ENCODE measurements around the gene INKA2. TPM values are rescaled to one million over a fixed set of nuclear protein-coding genes. Genes with fewer than 3 reads are reported as not detected.

Gene INKA2
- polyA plus RNA-seq, 1 donor from 2014 or later = 0.77 TPM

DNA sequence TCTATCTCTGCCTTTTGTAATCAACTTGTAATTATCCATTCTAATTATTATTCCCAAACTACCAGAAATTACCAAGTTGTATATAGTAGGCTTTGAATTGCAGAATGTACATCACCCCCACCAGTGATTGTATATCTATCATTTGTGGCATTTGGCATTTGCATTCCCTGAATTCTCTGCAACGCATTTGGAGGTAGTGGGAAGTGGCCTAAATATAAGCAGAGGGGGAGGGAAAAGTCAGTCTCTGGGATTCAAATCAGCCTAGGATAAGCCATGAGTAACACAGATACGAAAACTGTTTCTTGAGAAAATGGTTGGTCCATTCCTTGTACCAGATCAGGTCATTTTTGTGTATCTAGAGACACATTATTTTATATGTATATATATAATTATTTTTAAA lies 37.2 kb upstream of the INKA2 start:
- Histone ChIP-seq H3K9ac (ENCODE audit: low read length) (no peak overlapping the region), H3K27ac (ENCODE audit: low read length) (no peak overlapping the region), H4K20me1 (ENCODE audit: insufficient read depth) (no peaks in the 10 kb centered on the region), H2AFZ (ENCODE audit: low read depth, low read length) (no peak overlapping the region), H3F3A (ENCODE audit: insufficient read depth, low read length, poor library complexity, severe bottlenecking) (no peaks in the 10 kb centered on the region), H3K4me3 (ENCODE audit: low read length) (no peak overlapping the region), H3K9me2 (ENCODE audit: insufficient read depth, low read length) (no peaks in the 10 kb centered on the region), H3K9me3 (ENCODE audit: low read length) (no peaks in the 10 kb centered on the region), H3K79me2 (replicated peaks; ENCODE audit: insufficient read depth, low read length) (no peaks in the 10 kb centered on the region), H3K27me3 (ENCODE audit: insufficient read depth, low read depth, low read length) (no peaks in the 10 kb centered on the region), H3K4me2 (ENCODE audit: low read length) (no peak overlapping the region), H3K36me3 (ENCODE audit: insufficient read depth, low read length) (no peaks in the 10 kb centered on the region)
- TF ChIP-seq SMC3 (conservative IDR thresholded peaks at IDR 0.05; ENCODE audit: poor library complexity) = no peak
- no peak for TF ChIP-seq RAD21 (conservative IDR thresholded peaks at IDR 0.05)
- no peak for TF ChIP-seq POLR2AphosphoS5 (IDR thresholded peaks at IDR 0.05)
- no peak for TF ChIP-seq EZH2 (IDR thresholded peaks at IDR 0.05; ENCODE audit: borderline replicate concordance, insufficient read depth, low read length, poor library complexity, severe bottlenecking)
- TF ChIP-seq, protein P1, sequence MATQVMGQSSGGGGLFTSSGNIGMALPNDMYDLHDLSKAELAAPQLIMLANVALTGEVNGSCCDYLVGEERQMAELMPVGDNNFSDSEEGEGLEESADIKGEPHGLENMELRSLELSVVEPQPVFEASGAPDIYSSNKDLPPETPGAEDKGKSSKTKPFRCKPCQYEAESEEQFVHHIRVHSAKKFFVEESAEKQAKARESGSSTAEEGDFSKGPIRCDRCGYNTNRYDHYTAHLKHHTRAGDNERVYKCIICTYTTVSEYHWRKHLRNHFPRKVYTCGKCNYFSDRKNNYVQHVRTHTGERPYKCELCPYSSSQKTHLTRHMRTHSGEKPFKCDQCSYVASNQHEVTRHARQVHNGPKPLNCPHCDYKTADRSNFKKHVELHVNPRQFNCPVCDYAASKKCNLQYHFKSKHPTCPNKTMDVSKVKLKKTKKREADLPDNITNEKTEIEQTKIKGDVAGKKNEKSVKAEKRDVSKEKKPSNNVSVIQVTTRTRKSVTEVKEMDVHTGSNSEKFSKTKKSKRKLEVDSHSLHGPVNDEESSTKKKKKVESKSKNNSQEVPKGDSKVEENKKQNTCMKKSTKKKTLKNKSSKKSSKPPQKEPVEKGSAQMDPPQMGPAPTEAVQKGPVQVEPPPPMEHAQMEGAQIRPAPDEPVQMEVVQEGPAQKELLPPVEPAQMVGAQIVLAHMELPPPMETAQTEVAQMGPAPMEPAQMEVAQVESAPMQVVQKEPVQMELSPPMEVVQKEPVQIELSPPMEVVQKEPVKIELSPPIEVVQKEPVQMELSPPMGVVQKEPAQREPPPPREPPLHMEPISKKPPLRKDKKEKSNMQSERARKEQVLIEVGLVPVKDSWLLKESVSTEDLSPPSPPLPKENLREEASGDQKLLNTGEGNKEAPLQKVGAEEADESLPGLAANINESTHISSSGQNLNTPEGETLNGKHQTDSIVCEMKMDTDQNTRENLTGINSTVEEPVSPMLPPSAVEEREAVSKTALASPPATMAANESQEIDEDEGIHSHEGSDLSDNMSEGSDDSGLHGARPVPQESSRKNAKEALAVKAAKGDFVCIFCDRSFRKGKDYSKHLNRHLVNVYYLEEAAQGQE (IDR thresholded peaks at IDR 0.05; ENCODE audit: borderline replicate concordance) = no peak
- no peak for TF ChIP-seq MXI1 (conservative IDR thresholded peaks at IDR 0.05; ENCODE audit: poor library complexity, severe bottlenecking)
- TF ChIP-seq, protein P2, sequence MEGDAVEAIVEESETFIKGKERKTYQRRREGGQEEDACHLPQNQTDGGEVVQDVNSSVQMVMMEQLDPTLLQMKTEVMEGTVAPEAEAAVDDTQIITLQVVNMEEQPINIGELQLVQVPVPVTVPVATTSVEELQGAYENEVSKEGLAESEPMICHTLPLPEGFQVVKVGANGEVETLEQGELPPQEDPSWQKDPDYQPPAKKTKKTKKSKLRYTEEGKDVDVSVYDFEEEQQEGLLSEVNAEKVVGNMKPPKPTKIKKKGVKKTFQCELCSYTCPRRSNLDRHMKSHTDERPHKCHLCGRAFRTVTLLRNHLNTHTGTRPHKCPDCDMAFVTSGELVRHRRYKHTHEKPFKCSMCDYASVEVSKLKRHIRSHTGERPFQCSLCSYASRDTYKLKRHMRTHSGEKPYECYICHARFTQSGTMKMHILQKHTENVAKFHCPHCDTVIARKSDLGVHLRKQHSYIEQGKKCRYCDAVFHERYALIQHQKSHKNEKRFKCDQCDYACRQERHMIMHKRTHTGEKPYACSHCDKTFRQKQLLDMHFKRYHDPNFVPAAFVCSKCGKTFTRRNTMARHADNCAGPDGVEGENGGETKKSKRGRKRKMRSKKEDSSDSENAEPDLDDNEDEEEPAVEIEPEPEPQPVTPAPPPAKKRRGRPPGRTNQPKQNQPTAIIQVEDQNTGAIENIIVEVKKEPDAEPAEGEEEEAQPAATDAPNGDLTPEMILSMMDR (IDR thresholded peaks at IDR 0.05; ENCODE audit: poor library complexity, severe bottlenecking) = no peak
- no peak for TF ChIP-seq TAF1 (IDR thresholded peaks at IDR 0.05; ENCODE audit: low read depth)
- no peak for TF ChIP-seq EP300 (conservative IDR thresholded peaks at IDR 0.05; ENCODE audit: poor library complexity, severe bottlenecking)

DNA sequence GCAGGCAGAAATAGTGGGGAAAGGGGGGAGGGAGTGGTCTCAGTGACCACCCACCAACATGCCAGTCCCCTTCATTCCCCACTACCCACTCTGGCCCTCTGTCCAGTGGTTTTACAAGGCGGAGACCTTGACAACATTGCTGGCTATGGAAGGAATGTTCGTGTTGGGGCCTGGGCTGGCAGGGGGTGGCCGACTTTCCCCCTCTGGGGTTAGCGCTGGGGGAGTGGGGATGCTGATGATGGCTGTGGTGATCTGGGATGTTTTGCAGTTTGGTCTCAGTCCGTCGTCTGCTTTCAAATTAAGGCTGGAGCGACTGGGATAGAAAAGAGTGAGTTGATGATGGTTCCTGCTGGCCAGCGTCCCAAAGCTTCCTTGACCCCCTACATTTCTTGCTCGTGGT lies 36.8 kb upstream of the INKA2 start:
- Histone ChIP-seq H3K27me3 (ENCODE audit: insufficient read depth, low read depth, low read length) (no peaks in the 10 kb centered on the region), H3K36me3 (ENCODE audit: insufficient read depth, low read length) (no peaks in the 10 kb centered on the region), H3K9me2 (ENCODE audit: insufficient read depth, low read length) (no peaks in the 10 kb centered on the region), H2AFZ (ENCODE audit: low read depth, low read length) (no peak overlapping the region), H3K79me2 (replicated peaks; ENCODE audit: insufficient read depth, low read length) (no peaks in the 10 kb centered on the region), H3K27ac (ENCODE audit: low read length) (no peak overlapping the region), H3K4me2 (ENCODE audit: low read length) (no peak overlapping the region), H3K9me3 (ENCODE audit: low read length) (no peaks in the 10 kb centered on the region), H4K20me1 (ENCODE audit: insufficient read depth) (no peaks in the 10 kb centered on the region), H3K4me3 (ENCODE audit: low read length) (no peak overlapping the region), H3F3A (ENCODE audit: insufficient read depth, low read length, poor library complexity, severe bottlenecking) (no peaks in the 10 kb centered on the region), H3K9ac (ENCODE audit: low read length) (no peak overlapping the region)
- TF ChIP-seq EZH2 (IDR thresholded peaks at IDR 0.05; ENCODE audit: borderline replicate concordance, insufficient read depth, low read length, poor library complexity, severe bottlenecking) (no peak), TAF1 (IDR thresholded peaks at IDR 0.05; ENCODE audit: low read depth) (no peak), RAD21 (conservative IDR thresholded peaks at IDR 0.05) (no peak), POLR2AphosphoS5 (IDR thresholded peaks at IDR 0.05) (no peak), SMC3 (conservative IDR thresholded peaks at IDR 0.05; ENCODE audit: poor library complexity) (no peak), EP300 (conservative IDR thresholded peaks at IDR 0.05; ENCODE audit: poor library complexity, severe bottlenecking) (no peak), MXI1 (conservative IDR thresholded peaks at IDR 0.05; ENCODE audit: poor library complexity, severe bottlenecking) (no peak)
- TF ChIP-seq, protein P2 (IDR thresholded peaks at IDR 0.05; ENCODE audit: poor library complexity, severe bottlenecking) = no peak

Data from neural cell (in vitro differentiated cells).